H9 (cell line): ENCODE measurements around the gene SLC25A43. TPM values are rescaled to one million over a fixed set of nuclear protein-coding genes. Genes with fewer than 3 reads are reported as not detected.

Experiments
- DNase-seq: peaks from one replicate; pipeline ENCODE4 v3.0.0-alpha.2; 2017
- H2AFZ ChIP-seq: one replicate; pipeline ENCODE4 v1.6.1; 2013; ENCODE audit warnings: mild to moderate bottlenecking, low read length, control low read depth, moderate library complexity
- H2AK5ac ChIP-seq: 2 replicates; pipeline ENCODE4 v1.6.1; 2013; ENCODE audit warnings: low read length, control low read depth, mixed read lengths; ENCODE audit not compliant: insufficient read length
- H2BK120ac ChIP-seq: one replicate; pipeline ENCODE4 v1.6.1; 2013; ENCODE audit warnings: low read depth, mild to moderate bottlenecking, low read length, control low read depth, inconsistent platforms; ENCODE audit not compliant: poor library complexity, severe bottlenecking
- H2BK12ac ChIP-seq: 2 replicates; pipeline ENCODE4 v1.6.1; 2013; ENCODE audit warnings: low read length, control low read depth, mixed read lengths, low read depth; ENCODE audit not compliant: insufficient read length
- H2BK15ac ChIP-seq: 2 replicates; pipeline ENCODE4 v1.6.1; 2013; ENCODE audit warnings: low read depth, low read length, control low read depth
- H2BK20ac ChIP-seq: one replicate; pipeline ENCODE4 v1.6.1; 2013; ENCODE audit warnings: low read depth, mild to moderate bottlenecking, low read length, control low read depth, inconsistent platforms; ENCODE audit not compliant: poor library complexity, severe bottlenecking
- H2BK5ac ChIP-seq: 2 replicates; pipeline ENCODE4 v1.6.1; 2013; ENCODE audit warnings: low read length, control low read depth, mixed read lengths; ENCODE audit not compliant: insufficient read length
- H3K14ac ChIP-seq: 2 replicates; pipeline ENCODE4 v1.6.1; 2013; ENCODE audit warnings: low read length, control low read depth; ENCODE audit not compliant: insufficient read depth
- H3K18ac ChIP-seq: 2 replicates; pipeline ENCODE4 v1.6.1; 2013; ENCODE audit warnings: low read depth, mild to moderate bottlenecking, mixed read lengths, low read length, control low read depth; ENCODE audit not compliant: insufficient read length
- H3K23ac ChIP-seq: 2 replicates; pipeline ENCODE4 v1.6.1; 2013; ENCODE audit warnings: low read length, control low read depth, mixed read lengths, low read depth; ENCODE audit not compliant: insufficient read length
- H3K23me2 ChIP-seq: 2 replicates; pipeline ENCODE4 v1.6.1; 2013; ENCODE audit warnings: low read depth, mild to moderate bottlenecking, mixed read lengths, low read length, control low read depth; ENCODE audit not compliant: insufficient read length, poor library complexity, severe bottlenecking
- H3K27ac ChIP-seq: 2 replicates; pipeline ENCODE4 v1.5.1; 2013; ENCODE audit warnings: low read length, control low read depth, mixed read lengths, low read depth; ENCODE audit not compliant: insufficient read length
- H3K27me3 ChIP-seq: 2 replicates; pipeline ENCODE4 v1.6.1; 2013; ENCODE audit warnings: low read length, control low read depth, inconsistent platforms; ENCODE audit not compliant: insufficient read depth
- H3K4ac ChIP-seq: 2 replicates; pipeline ENCODE4 v1.6.1; 2013; ENCODE audit warnings: low read depth, mild to moderate bottlenecking, control low read depth, inconsistent platforms, low read length, moderate library complexity
- H3K4me1 ChIP-seq: 2 replicates; pipeline ENCODE4 v1.6.1; 2013; ENCODE audit warnings: low read length, control low read depth, inconsistent platforms; ENCODE audit not compliant: insufficient read depth
- H3K4me2 ChIP-seq: 2 replicates; pipeline ENCODE4 v1.6.1; 2013; ENCODE audit warnings: low read length, control low read depth, mixed read lengths; ENCODE audit not compliant: insufficient read length, insufficient read depth
- H3K56ac ChIP-seq: 2 replicates; pipeline ENCODE4 v1.6.1; 2013; ENCODE audit warnings: low read depth, mild to moderate bottlenecking, mixed read lengths, low read length, control low read depth; ENCODE audit not compliant: insufficient read length
- H3K79me1 ChIP-seq: 2 replicates; pipeline ENCODE4 v1.6.1; 2013; ENCODE audit warnings: low read depth, mild to moderate bottlenecking, moderate library complexity, low read length, control low read depth, inconsistent platforms; ENCODE audit not compliant: insufficient read depth, poor library complexity, severe bottlenecking
- H3K79me2 ChIP-seq: 2 replicates; pipeline ENCODE4 v1.6.1; 2013; ENCODE audit warnings: low read length, control low read depth, inconsistent platforms; ENCODE audit not compliant: insufficient read depth
- H3K9ac ChIP-seq: 2 replicates; pipeline ENCODE4 v1.6.1; 2013; ENCODE audit warnings: low read length, control low read depth, mixed read lengths; ENCODE audit not compliant: insufficient read length; ENCODE audit errors: extremely low read depth
- H3K9me3 ChIP-seq: one replicate; pipeline ENCODE4 v1.6.1; 2013; ENCODE audit warnings: low read depth, low read length, inconsistent platforms; ENCODE audit not compliant: control insufficient read depth
- H3T11ph ChIP-seq: one replicate; pipeline ENCODE4 v1.6.1; 2013; ENCODE audit warnings: mild to moderate bottlenecking, low read length, control low read depth, inconsistent platforms
- H4K20me1 ChIP-seq: one replicate; pipeline ENCODE4 v1.6.1; 2013; ENCODE audit not compliant: control insufficient read depth, insufficient read length, insufficient read depth
- H4K5ac ChIP-seq: 2 replicates; pipeline ENCODE4 v1.6.1; 2013; ENCODE audit warnings: low read depth, mild to moderate bottlenecking, mixed read lengths, low read length, control low read depth; ENCODE audit not compliant: insufficient read length
- H4K8ac ChIP-seq: replicated peaks from 2 replicates; pipeline ENCODE4 v1.6.1; 2013; ENCODE audit warnings: low read length, control low read depth, mixed read lengths, low read depth; ENCODE audit not compliant: insufficient read length
- H4K91ac ChIP-seq: 2 replicates; pipeline ENCODE4 v1.6.1; 2013; ENCODE audit warnings: low read depth, mild to moderate bottlenecking, moderate library complexity, mixed read lengths, low read length, control low read depth; ENCODE audit not compliant: insufficient read length
- H3K27ac Mint-ChIP-seq, 3 experiments: 2 replicates in 2 of 3; 3 replicates in 1 of 3; pipeline ENCODE4 v1.8.0; 2020 to 2021; ENCODE audit warnings: mixed read lengths in 3 of 3, mild to moderate bottlenecking in 1 of 3, moderate library complexity in 1 of 3
- H3K27me3 Mint-ChIP-seq: 2 replicates; pipeline ENCODE4 v1.8.0; 2021; ENCODE audit warnings: low read depth, mild to moderate bottlenecking, moderate library complexity, mixed read lengths
- H3K36me3 Mint-ChIP-seq, 3 experiments: 2 replicates in 2 of 3; 3 replicates in 1 of 3; pipeline ENCODE4 v1.8.0; 2020 to 2021; ENCODE audit warnings: low read depth in 3 of 3, mixed read lengths in 3 of 3; ENCODE audit not compliant: insufficient read depth in 1 of 3
- H3K4me1 Mint-ChIP-seq, 2 experiments: 2 replicates each; pipeline ENCODE4 v1.8.0; 2020; ENCODE audit warnings: mixed read lengths in 2 of 2
- H3K4me3 Mint-ChIP-seq, 2 experiments: 2 replicates in 1 of 2; 3 replicates in 1 of 2; pipeline ENCODE4 v1.8.0; 2020 to 2021; ENCODE audit warnings: mild to moderate bottlenecking in 2 of 2, mixed read lengths in 2 of 2, moderate library complexity in 1 of 2
- H3K9me3 Mint-ChIP-seq, 2 experiments: 2 replicates in 1 of 2; 3 replicates in 1 of 2; pipeline ENCODE4 v1.8.0; 2020; ENCODE audit warnings: mild to moderate bottlenecking in 2 of 2, mixed read lengths in 2 of 2, moderate library complexity in 1 of 2
- CTCF ChIP-seq: fragments of 200-600 bp; sonication (generic); conservative IDR thresholded peaks from 3 replicates; pipeline ENCODE4 v1.8.0; 2021; ENCODE audit warnings: antibody characterized with exemption, mild to moderate bottlenecking
- WGBS: extraction: QIAGEN DNeasy Blood & Tissue Kit; methylation state at CpG from one replicate; pipeline ENCODE4 v1.1.7; 2013; ENCODE audit warnings: missing lambda C conversion rate, low lambda C conversion rate, mixed read lengths; ENCODE audit not compliant: insufficient read length; ENCODE audit errors: extremely low coverage; 5-methylcytosine and 5-hydroxymethylcytosine counted together
- total RNA-seq: library from RNA; stranded (reverse); gene quantifications from 2 replicates; pipeline ENCODE4 v1.2.1, GENCODE V29; 2021

Gene SLC25A43
- total RNA-seq, 1 experiment from 2014 or later = 3.7 TPM

- Histone ChIP-seq H3K23ac (no peak overlapping the region), H4K20me1 (no peaks in the 10 kb centered on the region), H2BK5ac (no peak overlapping the region), H3K27ac (no peak overlapping the region), H4K5ac (no peak overlapping the region), H3K27me3 (no peaks in the 10 kb centered on the region), H4K91ac (no peak overlapping the region), H3K56ac (no peak overlapping the region), H3K79me2 (no peaks in the 10 kb centered on the region), H2BK20ac (no peak overlapping the region), H3K4me2 (no peak overlapping the region), H3T11ph (no peak overlapping the region), H3K4ac (no peak overlapping the region), H3K9ac (no peak overlapping the region), H2BK15ac (no peak overlapping the region), H3K4me1 (no peaks in the 10 kb centered on the region), H3K18ac (no peak overlapping the region), H3K23me2 (no peaks in the 10 kb centered on the region), H3K79me1 (no peaks in the 10 kb centered on the region), H2AFZ (no peak overlapping the region), H3K14ac (no peak overlapping the region), H4K8ac (no peak overlapping the region), H2BK12ac (no peak overlapping the region), H2BK120ac (no peak overlapping the region), H2AK5ac (no peak overlapping the region), H3K9me3 (peaks cover 28% of the 10 kb centered on the region)
- peaks cover 0 to 6% (median 0%) of the 10 kb centered on the region in 3 experiments; a peak in 3 of 7 replicates for H3K36me3 Mint-ChIP-seq
- TF ChIP-seq CTCF = no peak
- DNase-seq = no peak
- peaks cover 64 to 79% of the 10 kb centered on the region in 2 experiments for H3K9me3 Mint-ChIP-seq
- no CpG with 5 or more reads among the region's 13 CpGs for WGBS
- H3K4me3 Mint-ChIP-seq = no peak overlapping the region
- peaks cover 0 to 7% of the 10 kb centered on the region in 2 experiments; a peak in 3 of 4 replicates for H3K4me1 Mint-ChIP-seq
- H3K27me3 Mint-ChIP-seq = peaks cover 4% of the 10 kb centered on the region; the same call in 1 of the 2 replicates
- peak overlapping the region in 1 of 3 experiments; percentile 40; a peak in 1 of 7 replicates for H3K27ac Mint-ChIP-seq
Observed at GRCh38 chrX:119500061-119500800, 101.1 kb downstream of the SLC25A43 start.
